KOPT-K1 (cell line): ENCODE data around the gene VEGFA.
A peak's percentile ranks its signal among the peaks of the same experiment; 100 is the strongest.

ENCODE experiments used
- H3K27ac ChIP-seq: fragments of 200-600 bp; sonication (generic); 2 replicates; pipeline ENCODE4 v1.5.1; 2016; ENCODE audit warnings: antibody characterized with exemption, mild to moderate bottlenecking, low read depth, low read length; ENCODE audit not compliant: poor library complexity, severe bottlenecking
- H3K36me3 ChIP-seq: fragments of 200-600 bp; sonication (generic); 2 replicates; pipeline ENCODE4 v1.5.1; 2017; ENCODE audit warnings: antibody characterized with exemption, mild to moderate bottlenecking, low read length, moderate library complexity; ENCODE audit not compliant: insufficient read depth
- H3K9me3 ChIP-seq: fragments of 200-600 bp; sonication (generic); 2 replicates; pipeline ENCODE4 v1.5.1; 2017; ENCODE audit warnings: antibody characterized with exemption, low read length, mild to moderate bottlenecking; ENCODE audit not compliant: insufficient read depth, poor library complexity, severe bottlenecking

VEGFA gene

GRCh38 chr6:43771858-43772680 lies 2.1 kb downstream of the VEGFA start:
- Histone ChIP-seq H3K27ac (peak overlapping the region; percentile 65), H3K9me3 (no peaks in the 10 kb centered on the region), H3K36me3 (peaks cover 21% of the 10 kb centered on the region)

GRCh38 chr6:43772681-43773049 lies 2.7 kb downstream of the VEGFA start:
- Histone ChIP-seq H3K9me3 (no peaks in the 10 kb centered on the region), H3K36me3 (peaks cover 27% of the 10 kb centered on the region), H3K27ac (peak overlapping the region; percentile 65)

GRCh38 chr6:43773050-43773979 lies 3.3 kb downstream of the VEGFA start:
- Histone ChIP-seq H3K36me3 (peaks cover 33% of the 10 kb centered on the region), H3K27ac (peak overlapping the region; percentile 65), H3K9me3 (no peaks in the 10 kb centered on the region)

DNA sequence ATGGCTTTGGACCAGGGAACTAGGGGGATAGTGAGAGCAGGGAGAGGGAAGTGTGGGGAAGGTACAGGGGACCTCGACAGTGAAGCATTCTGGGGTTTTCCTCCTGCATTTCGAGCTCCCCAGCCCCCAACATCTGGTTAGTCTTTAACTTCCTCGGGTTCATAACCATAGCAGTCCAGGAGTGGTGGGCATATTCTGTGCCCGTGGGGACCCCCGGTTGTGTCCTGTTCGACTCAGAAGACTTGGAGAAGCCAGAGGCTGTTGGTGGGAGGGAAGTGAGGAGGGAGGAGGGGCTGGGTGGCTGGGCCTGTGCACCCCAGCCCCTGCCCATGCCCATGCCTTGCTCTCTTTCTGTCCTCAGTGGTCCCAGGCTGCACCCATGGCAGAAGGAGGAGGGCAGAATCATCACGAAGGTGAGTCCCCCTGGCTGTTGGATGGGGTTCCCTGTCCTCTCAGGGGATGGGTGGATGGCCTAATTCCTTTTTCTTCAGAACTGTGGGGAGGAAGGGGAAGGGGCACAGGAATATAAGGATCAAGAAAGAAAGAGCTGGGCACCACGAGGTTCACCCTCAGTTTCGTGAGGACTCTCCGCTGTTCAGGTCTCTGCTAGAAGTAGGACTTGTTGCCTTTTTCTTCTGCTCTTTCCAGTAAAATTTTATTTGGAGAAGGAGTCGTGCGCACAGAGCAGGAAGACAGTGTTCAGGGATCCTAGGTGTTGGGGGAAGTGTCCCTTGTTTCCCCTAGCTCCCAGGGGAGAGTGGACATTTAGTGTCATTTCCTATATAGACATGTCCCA lies 4.2 kb downstream of the VEGFA start:
- H3K36me3 ChIP-seq: peaks cover 42% of the 10 kb centered on the region
- H3K27ac ChIP-seq: no peak overlapping the region
- H3K9me3 ChIP-seq: no peaks in the 10 kb centered on the region

DNA sequence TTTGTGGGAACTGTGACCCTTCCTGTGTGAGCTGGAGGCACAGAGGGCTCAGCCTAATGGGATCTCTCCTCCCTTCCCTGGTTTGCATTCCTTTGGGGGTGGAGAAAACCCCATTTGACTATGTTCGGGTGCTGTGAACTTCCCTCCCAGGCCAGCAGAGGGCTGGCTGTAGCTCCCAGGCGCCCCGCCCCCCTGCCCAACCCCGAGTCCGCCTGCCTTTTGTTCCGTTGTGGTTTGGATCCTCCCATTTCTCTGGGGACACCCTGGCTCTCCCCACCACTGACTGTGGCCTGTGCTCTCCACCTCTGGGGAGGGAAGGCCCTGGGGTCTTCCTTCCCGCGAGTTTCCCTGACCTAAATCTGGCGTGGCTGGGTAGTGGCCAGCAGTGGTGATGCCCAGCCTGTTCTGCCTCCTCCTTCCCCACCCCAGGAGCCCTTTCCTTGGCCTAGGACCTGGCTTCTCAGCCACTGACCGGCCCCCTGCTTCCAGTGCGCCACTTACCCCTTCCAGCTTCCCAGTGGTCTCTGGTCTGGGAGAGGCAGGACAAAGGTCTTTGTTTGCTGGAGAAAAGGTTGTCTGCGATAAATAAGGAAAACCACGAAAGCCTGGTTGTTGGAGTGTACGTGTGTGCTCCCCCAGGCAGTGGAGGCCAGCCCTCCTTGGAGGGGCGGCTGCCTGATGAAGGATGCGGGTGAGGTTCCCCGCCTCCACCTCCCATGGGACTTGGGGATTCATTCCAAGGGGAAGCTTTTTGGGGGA lies 4.9 kb downstream of the VEGFA start:
- H3K9me3 ChIP-seq: no peaks in the 10 kb centered on the region
- H3K27ac ChIP-seq: no peak overlapping the region
- H3K36me3 ChIP-seq: peaks cover 50% of the 10 kb centered on the region

- Histone ChIP-seq H3K27ac (no peak overlapping the region), H3K36me3 (peaks cover 55% of the 10 kb centered on the region), H3K9me3 (no peaks in the 10 kb centered on the region)
Measured at GRCh38 chr6:43775535-43775885, 5.5 kb downstream of the VEGFA start.

DNA sequence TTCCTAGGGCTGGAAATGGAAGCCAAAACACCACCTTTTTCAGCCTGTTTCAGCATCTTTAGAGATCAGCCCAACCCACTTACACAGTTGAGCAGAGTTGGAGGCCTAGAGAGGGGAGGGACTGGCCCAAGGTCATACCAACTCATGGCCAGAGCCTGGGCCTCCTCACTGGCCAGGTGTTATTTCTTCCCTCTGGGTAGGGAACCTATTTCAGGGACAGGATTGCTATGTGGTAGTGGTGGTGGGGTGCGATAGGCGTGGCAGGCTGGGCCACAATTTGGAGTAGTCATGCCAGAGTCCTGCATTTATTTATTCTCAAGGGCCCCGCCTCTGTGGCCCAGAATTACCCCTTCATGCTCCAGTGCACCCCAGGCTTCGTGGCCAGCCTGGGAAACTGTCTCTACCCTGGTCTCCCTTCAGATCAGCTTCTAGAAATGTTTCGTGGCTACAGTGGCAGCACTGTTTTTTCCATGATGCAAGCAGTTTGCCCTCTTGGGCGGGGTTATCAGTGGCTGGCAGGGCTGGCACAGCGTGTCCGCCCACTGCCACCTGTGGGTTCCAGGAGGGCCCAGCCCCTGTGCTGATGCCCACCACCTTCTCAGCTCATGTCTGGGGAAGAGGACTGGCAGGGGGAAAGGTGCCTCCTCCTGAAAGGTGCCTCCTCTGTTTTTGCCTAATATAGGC lies 6.2 kb downstream of the VEGFA start:
- Histone ChIP-seq H3K27ac (no peak overlapping the region), H3K9me3 (no peaks in the 10 kb centered on the region), H3K36me3 (peaks cover 62% of the 10 kb centered on the region)

GRCh38 chr6:43776799-43777776 lies 7.1 kb downstream of the VEGFA start:
- H3K36me3 ChIP-seq: peaks cover 70% of the 10 kb centered on the region
- no peak overlapping the region for H3K27ac ChIP-seq

GRCh38 chr6:43778131-43778855 lies 8.3 kb downstream of the VEGFA start:
- no peak overlapping the region for H3K27ac ChIP-seq
- no peaks in the 10 kb centered on the region for H3K9me3 ChIP-seq
- H3K36me3 ChIP-seq: peaks cover 82% of the 10 kb centered on the region

More at GRCh38 chr6:43776799-43777776, 7.1 kb downstream of the VEGFA start:
- no peaks in the 10 kb centered on the region for H3K9me3 ChIP-seq

- Histone ChIP-seq H3K36me3 (peaks cover 91% of the 10 kb centered on the region), H3K27ac (no peak overlapping the region), H3K9me3 (no peaks in the 10 kb centered on the region)
Measured at GRCh38 chr6:43778976-43779851, 9.2 kb downstream of the VEGFA start.

- peaks cover 96% of the 10 kb centered on the region for H3K36me3 ChIP-seq
- H3K27ac ChIP-seq: no peak overlapping the region
- H3K9me3 ChIP-seq: no peaks in the 10 kb centered on the region
Measured at GRCh38 chr6:43779852-43780236, 9.8 kb downstream of the VEGFA start.

DNA sequence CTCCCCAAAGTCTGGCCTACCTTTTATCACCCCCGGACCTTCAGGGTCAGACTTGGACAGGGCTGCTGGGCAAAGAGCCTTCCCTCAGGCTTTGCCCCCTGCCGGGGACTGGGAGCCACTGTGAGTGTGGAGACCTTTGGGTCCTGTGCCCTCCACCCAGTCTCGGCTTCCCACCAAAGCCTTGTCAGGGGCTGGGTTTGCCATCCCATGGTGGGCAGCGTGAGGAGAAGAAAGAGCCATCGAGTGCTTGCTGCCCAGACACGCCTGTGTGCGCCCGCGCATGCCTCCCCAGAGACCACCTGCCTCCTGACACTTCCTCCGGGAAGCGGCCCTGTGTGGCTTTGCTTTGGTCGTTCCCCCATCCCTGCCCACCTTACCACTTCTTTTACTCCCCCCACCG lies 10.3 kb downstream of the VEGFA start:
- Histone ChIP-seq H3K36me3 (peaks cover 98% of the 10 kb centered on the region), H3K9me3 (no peaks in the 10 kb centered on the region), H3K27ac (no peak overlapping the region)
